ENCODE measurements around the gene C10orf71.

Gene C10orf71

DNA sequence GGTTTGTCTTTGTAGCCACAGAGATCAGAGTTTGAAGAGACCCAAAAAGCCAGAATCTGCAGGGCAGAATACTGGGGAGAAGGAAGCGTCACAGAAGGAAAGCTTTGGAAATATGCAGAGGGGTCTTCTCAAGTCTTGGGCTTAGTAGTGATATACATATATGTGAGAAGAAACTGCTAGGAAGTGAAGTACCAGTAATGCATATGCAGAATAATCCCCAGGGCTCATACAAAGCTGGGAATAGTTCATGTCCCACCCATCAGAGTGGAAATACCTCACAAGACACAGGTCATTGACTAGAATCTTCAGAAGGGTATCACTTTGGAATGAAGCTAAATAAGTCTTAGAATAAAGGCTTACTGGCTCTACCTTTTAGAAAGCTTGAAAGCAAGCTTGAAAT lies 39.6 kb downstream of the C10orf71 start:
- no peak for DNase-seq

GRCh38 chr10:49344840-49345239 lies 45.9 kb downstream of the C10orf71 start:
- DNase-seq = no peak

- DNase-seq = no peak
These were observed 48.4 kb downstream of the C10orf71 start for GRCh38 chr10:49347342-49347741.

DNA sequence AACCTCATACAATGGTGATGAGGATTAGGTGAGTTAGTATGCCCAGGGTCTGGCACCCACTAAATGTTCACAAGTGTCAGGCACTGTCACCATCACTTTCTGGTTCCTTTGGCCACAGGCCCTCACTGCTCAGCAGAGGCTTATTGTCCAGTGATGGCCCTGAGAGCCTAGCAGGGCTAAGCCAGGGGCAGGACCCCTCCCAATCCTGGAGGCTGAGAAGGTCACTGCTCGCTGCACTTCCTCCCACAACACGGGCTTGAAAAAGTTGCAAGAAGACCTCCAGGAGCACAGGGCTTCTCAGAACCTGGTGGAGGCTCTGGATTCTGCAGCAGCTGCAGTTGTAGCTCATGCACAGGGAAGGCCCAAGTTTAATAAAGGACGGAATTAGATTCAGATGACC lies 48.9 kb downstream of the C10orf71 start:
- DNase-seq = no peak

DNA sequence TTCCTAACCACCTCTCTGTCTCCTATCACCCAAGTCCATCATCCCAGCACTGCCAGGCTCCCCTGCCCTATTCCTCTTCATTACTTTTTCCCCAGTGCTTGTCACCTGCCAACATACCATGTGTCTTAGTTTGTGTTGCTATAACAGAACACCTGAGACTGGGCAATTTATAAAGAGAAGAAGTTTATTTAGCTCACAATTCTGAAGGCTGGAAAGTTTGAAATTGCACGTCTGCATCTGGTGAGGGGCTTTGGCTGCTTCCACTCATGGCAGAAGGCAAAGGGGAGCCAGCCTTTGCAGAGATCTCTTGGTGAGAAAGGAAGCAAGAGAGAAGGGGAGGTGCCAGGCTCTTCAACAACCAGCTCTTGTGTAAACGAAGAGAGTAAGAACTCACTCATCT lies 49.6 kb downstream of the C10orf71 start:
- no peak for DNase-seq

- no peak for DNase-seq
These were observed 50.4 kb downstream of the C10orf71 start for GRCh38 chr10:49349390-49349789.

DNA sequence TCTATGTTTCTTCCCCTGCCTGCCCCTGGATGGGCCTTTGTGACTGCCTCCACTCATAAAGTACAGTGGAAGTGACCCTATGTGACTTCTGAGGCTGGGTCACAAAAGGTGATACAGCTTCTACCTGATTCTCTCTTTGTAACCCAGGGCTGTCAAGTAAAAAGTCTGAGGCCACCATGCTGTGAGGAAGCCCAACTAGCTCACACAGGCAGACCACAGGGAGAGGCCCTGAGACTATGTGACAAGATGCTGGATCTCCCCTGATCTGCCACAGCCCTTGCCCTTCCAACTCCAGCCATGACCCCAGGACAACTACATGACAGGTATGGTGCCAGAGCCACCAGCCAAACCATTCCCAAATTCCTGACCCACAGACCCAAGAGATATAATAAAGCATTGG lies 51.2 kb downstream of the C10orf71 start:
- DNase-seq = no peak

DNA sequence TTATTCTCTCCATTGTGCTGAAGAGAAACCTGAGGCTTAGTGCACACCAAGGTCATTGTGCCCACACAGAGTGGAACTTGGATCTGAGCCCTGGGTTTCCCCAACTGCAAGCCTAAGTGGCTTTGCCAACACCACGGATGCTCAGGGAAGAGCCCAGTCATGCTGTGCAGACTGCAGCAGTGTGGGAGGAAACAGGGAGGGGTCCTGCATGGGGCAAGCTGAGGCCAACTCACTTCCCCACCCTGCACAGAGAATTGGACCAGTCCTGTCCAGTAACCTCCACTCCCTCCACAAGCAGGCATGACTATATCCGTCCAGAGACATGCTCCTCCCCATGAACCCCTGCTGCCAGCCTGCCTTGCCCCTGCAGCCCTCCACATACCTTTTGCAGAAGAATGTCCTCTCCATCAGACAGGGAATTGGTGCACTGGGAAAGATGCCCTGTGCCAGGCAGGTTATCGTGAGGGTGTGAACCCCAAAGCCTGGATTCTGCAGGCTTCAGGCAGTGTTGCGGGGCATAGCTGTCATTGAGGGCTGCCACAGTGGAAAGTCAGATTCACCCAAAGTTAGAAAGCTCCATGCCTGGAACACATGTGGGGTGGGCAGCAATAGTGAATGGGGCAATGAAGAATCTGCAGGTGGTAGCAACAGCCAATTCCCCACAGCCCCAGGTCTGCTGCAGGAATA lies 52.0 kb downstream of the C10orf71 start:
- DNase-seq = no peak

GRCh38 chr10:49351669-49352068 lies 52.7 kb downstream of the C10orf71 start:
- DNase-seq = no peak

DNA sequence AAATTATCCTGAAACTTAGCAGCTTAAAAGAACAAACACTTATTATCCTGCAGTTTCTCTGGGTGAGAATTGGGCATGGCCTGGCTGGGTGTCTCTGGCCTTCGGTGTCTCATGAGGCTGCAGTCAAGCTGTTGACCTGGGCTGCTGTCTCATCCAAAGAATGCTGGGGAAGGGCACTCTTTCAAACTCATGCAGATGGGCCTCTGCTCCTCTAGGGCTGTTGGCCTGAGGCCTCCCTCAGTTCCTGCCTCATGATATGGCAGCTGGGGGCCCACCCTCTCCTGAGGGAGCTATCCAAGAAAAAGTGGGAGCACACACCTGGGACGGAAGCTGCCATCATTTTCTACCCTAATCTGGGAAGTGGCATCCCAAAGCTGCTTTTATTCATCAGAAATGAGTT lies 53.4 kb downstream of the C10orf71 start:
- DNase-seq = no peak

DNA sequence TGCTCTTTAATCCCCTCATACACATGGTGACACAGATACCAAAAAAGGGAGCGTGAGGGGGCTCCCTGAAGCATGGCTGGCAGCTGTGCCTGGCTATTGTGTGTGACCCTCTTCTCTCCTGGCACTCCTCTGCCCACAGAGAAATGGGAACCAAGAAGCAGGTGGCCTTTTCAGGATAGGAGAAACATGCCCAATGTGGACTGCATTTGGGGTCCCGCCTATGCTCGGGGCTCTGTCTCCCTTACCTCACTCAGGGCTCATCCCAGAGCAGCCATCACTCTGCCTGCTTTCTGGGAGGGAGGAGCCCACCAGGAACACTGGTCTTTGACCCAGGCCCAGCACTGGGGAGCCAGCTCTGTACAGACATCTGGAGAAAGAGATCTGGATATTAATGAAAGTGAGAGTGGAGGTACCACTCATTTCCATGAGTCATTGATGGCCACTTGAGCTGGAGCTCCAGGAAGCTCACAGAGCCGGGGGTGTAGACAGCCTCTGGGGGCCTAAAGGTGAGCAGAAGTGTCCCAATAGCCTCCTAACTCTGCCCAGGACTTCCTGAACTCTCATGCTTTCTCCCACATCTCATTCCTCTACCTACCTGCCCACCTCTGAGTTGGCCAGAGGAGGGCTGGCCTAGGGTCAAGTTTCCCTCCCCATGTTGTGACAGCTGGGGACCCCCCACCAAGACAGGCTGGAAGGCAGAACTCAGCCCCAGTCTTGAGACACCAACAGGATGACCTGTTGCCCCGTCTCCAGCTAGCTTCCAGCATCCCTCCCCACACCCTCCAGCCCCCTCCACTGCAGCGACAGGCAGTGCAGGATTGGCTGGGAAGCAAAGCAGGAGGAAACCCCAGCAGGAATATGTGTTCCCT lies 54.3 kb downstream of the C10orf71 start:
- DNase-seq = no peak

- DNase-seq = no peak
These were observed 55.1 kb downstream of the C10orf71 start for GRCh38 chr10:49353895-49354566.

DNA sequence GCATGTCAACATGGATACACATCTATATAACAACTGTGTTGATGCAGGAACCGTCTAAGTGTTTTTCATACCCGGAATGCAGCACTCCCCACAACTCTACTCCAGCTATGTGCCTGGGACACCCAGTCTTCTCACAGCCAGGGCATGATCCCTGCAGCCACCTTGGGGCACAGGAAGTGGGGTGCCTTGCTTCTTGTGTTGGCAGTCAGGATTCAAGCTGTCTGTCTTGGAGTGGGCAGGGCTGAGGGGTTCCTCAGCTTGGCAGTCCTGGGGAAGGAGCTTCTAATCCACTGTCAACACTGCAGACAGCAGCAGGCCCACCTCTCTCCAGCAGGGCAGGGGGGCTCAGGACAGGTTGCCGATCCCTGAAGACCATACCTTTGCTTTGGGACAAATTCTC lies 55.6 kb downstream of the C10orf71 start:
- DNase-seq = no peak

- no peak for DNase-seq
These were observed 56.3 kb downstream of the C10orf71 start for GRCh38 chr10:49355221-49355620.

DNA sequence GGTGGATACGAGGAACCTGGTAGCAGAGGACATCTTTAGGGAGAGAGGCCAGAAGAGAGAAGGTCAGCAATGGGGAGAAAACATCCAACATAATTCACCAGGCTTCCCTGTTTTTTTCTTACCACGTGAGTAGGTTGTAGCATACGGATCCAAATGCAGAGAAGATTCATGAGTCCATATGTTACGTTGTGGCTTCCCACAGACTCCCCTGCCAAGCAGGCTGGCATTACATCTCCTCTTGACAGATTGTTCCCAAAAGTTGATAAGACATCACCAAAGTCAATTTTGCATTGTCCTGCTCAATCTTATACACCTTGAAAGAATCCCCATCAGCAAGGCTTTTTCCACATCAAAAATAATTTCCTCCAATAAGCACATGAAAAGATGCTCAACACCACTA lies 57.2 kb downstream of the C10orf71 start:
- no peak for DNase-seq

DNA sequence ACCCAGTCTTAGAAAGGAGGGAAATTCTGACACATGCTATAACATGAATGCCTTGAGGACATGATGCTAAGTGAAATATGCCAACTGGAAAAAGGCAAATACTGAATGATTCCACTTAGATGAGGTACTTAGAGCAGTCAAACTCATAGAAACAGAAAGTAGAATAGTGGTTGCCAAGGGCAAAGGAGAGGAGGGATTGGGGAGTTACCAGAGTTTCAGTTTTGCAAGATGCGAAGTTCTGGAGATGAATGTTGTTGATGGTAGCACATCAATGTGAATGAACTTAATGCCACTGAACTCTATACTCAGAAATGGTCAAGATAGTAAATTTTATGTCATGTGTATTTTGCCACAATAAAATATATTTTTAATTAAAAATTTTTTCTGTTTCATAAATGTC lies 58.0 kb downstream of the C10orf71 start:
- DNase-seq = no peak

DNA sequence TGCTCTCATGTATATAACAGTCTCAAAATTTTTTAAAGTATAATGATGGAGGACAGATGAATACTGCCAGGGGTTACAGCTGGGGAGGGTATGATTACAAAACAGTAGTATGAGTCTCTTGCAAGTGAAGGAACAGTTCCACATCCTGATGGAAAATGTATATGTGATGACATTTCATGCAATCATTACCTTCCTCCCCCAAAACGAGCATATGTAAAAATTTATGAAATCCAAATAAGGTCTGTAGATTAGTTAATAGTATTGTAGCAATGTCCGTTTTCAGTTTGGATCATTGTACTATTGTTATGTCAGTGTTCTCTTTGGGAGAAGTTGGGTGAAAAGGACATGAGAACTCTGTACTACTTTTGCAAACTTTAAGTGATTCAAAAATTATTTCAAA lies 58.9 kb downstream of the C10orf71 start:
- DNase-seq = no peak

- no peak for DNase-seq
These were observed 60.6 kb downstream of the C10orf71 start for GRCh38 chr10:49359349-49360270.

- DNase-seq = no peak
These were observed 61.6 kb downstream of the C10orf71 start for GRCh38 chr10:49360271-49361177.

DNA sequence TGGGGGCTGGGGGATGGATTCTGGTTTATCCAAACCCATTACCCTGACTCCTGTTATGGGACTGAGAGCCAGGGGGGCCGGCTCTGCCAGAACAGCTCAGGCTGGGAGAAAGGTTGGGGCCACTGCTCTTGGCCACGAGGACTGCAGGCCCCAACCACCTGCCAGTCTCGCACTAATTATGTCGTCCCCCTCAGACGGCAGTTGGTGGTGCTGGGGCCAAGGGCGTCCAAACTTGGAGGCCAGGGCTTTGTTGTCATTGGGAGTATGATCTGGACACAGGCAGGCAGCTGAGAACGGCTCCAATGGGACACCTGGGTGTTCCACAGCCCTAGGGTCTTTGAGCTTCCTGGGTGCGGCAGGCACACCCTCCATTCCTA lies 62.2 kb downstream of the C10orf71 start:
- no peak for DNase-seq

- no peak for DNase-seq
These were observed 63.0 kb downstream of the C10orf71 start for GRCh38 chr10:49361735-49362568.

All from CD4-positive, alpha-beta T cell treated with Interleukin-17A for 4 hours (primary cell).